Fibroblast of villous mesenchyme (primary cell): ENCODE data around the gene VCAN. TPM values are rescaled to one million over a fixed set of nuclear protein-coding genes. Genes with fewer than 3 reads are reported as not detected.

Experiments used
- DNase-seq: peaks from one replicate; pipeline ENCODE4 v3.0.0-alpha.2; 2010; ENCODE audit warnings: low read depth
- H3K4me3 ChIP-seq: 2 replicates; pipeline ENCODE4 v1.5.1; 2011; ENCODE audit warnings: low read depth, mild to moderate bottlenecking, low read length
- CTCF ChIP-seq: IDR thresholded peaks from 2 replicates; pipeline ENCODE4 v1.5.1; 2012; ENCODE audit warnings: low read depth, mild to moderate bottlenecking, low read length; ENCODE audit not compliant: insufficient read depth
- total RNA-seq: library from RNA; depleted of rRNA; stranded (reverse); fragments of >200 nt; gene quantifications from 2 replicates; pipeline ENCODE4 v1.2.3, GENCODE V29; 2012

VCAN gene
- total RNA-seq, 1 donor, result 490 TPM

GRCh38 chr5:83507431-83507830, 35.9 kb downstream of the VCAN start:
- no peak for TF ChIP-seq CTCF
- DNase-seq, result no peak

DNA sequence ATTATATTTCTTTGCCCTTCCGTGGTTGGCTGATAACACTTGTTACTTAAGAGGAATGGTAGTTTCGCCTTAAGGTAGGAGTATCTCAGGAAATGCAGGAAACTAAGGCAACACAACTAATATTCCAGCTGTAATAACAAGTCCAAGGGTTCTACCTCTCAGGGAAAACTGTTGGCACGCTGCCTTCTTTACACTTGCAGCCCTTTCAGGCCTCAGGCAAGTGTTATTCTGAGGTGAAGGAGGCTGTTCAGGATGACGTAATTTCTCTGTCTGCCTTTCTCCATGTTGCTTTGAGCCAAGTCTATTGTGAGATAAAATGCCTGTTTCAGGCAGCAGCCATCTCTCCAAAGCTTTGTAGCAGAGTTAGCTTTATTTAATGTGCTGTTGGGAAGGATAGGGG, 38.0 kb downstream of the VCAN start:
- no peak for TF ChIP-seq CTCF
- DNase-seq, result peak; percentile 57
- H3K4me3 ChIP-seq, result no peak overlapping the region

More at GRCh38 chr5:83507431-83507830, 35.9 kb downstream of the VCAN start:
- H3K4me3 ChIP-seq, result no peak overlapping the region

DNA sequence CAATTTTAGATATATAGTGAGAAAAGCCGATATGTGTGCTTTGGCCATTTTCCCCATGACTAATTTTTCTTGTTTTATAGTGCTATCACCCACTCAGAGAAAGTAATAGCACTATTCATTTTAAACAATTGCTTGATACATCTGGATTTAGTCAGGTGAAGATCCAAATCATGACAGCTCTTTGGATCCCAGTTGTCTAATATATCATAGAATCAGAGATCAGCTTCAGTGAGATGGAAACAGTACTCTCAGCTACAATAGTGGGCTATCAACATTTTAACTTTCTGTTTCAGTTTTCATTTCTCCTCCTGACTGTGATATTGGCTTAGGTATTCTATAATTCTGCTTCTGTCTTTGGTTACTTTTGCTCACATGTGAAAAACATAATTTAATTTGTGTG, 38.7 kb downstream of the VCAN start:
- no peak for DNase-seq
- TF ChIP-seq CTCF, result no peak
- no peak overlapping the region for H3K4me3 ChIP-seq

DNA sequence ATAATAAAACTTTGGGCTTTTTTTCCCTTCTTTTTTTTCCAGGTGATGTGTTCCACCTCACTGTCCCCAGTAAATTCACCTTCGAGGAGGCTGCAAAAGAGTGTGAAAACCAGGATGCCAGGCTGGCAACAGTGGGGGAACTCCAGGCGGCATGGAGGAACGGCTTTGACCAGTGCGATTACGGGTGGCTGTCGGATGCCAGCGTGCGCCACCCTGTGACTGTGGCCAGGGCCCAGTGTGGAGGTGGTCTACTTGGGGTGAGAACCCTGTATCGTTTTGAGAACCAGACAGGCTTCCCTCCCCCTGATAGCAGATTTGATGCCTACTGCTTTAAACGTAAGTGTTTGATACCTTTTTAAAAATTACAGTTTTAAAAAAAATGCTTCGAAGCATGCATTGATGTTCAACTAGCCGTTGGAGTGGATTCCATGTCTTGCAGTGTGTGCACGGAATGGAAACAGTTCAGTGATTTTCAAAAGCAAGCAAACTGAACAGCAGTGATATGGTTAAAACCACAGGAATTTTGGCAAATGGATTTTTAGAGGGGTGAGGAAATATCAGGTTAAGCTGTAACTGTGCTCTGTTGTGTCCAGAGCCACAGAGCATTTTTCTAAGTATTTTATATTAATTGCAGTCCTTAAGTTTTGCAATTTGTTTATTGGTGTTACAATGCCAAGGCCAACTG, 40.7 kb downstream of the VCAN start:
- TF ChIP-seq CTCF, result no peak
- no peak overlapping the region for H3K4me3 ChIP-seq
- DNase-seq, result peak; percentile 47

GRCh38 chr5:83513081-83513480, 41.5 kb downstream of the VCAN start:
- no peak overlapping the region for H3K4me3 ChIP-seq
- DNase-seq, result no peak
- no peak for TF ChIP-seq CTCF

DNA sequence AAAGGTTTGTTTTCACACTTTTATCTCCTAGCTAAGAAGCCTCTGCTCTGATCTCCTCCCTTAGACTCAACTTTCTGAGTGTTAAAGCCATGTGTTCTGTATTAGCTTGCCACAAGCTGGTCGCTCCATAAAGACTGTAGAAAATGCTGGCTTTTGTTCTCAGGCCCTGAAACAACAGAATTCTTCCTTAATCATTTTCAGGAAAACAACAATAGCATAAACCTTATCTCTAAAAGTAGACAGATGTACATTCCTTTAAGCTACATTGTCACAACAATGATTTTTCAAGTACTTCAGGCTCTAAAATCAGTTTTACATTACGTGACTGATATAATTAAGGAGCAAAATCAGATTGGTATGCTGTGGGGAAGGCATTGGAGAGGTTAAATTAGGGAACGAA, 41.9 kb downstream of the VCAN start:
- peak; percentile 25 for DNase-seq
- no peak for TF ChIP-seq CTCF
- H3K4me3 ChIP-seq, result no peak overlapping the region

- DNase-seq, result peak; percentile 93
- H3K4me3 ChIP-seq, result no peak overlapping the region
- TF ChIP-seq CTCF, result no peak
Observed at GRCh38 chr5:83516377-83516776, 44.8 kb downstream of the VCAN start.
